Dedifferentiated amniotic fluid mesenchymal stem cell (primary cell): ENCODE measurements around the gene CDK11A.
A peak's percentile ranks its signal among the peaks of the same experiment; 100 is the strongest.

Source experiments
- DNase-seq: peaks from one replicate; pipeline ENCODE4 v3.0.0-alpha.2; 2016; ENCODE audit errors: extremely low spot score

Gene CDK11A

DNA sequence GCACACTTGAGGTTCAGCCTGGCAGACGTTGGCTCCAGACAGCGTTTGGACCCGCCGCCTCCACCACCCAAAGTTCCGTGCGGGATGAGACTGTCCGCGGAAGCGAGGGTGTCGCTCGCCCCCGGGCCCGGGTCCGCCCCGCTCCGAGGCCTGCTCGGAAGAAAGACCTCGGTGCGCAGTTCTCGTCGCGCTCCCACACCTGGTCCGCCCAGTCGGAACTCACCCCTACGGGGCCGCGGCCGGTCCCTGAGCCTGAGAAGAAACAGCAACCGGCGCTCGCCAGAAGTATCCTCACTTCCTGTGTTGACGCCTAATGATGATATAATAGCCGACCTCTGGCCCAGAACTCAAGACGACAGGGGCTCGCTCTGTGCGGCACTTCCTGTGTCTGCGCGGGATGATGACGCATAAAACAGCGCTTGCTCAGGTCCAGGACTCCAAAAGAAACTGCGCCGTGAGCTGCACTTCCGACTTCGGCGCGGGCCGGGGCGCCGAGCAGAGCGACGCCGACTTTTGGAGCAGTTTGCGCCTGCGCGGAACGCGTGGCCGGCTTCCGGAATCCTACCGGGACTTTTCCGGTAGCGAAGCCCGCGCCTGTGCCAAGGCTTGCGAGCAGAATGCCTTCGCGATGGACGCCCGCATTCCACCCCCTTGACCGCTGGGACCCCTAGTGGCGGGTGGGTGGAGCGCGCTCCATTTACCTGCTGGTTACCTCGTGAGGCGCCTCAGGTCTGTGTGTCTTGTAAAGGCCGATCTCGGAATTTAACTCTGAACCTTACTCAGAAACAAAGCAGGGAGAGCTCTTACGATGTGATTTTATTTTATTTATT, at the start of gene CDK11A:
CDK11A (minus strand) TSS at position 323 of the 830 bp plus-strand sequence. CDS start 1,539 bp downstream, outside the sequence.
- peak; percentile 98 for DNase-seq

DNA sequence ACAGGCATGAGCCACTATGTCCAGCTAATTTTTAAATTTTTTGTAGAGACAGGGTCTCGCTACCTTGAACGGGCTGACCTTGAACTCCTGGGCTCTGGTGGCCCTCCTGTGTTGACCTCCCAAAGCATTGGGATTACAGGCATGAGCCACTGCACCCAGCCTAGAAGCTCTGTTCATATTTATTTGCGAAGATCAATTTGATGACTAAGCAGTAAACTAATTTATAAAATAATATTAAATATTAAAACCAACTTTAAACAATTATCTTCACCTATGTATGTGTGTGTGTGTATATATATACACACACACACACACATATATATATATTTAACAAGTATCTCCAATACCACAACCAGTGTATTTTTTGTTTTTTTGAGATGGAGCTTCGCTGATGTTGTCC, 49.7 kb upstream of the CDK11A start:
- no peak for DNase-seq

DNA sequence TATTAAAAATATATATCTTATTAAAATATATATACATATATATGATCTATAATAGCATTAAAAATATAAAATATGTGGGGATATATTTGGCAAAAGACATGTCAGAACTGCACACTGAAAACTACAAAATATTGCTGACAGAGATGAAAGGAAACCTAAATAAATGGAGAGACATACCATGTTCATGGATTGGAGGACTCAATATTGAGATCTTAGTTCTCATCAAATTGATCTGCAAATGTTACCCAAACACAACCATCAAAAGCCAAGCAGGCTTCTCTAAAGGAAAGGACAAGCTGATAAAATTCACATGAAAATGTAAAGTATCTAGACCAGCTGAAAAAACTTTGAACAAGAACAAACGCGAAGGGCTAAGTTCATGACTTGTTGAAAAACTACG, 46.9 kb upstream of the CDK11A start:
- DNase-seq, result no peak

DNA sequence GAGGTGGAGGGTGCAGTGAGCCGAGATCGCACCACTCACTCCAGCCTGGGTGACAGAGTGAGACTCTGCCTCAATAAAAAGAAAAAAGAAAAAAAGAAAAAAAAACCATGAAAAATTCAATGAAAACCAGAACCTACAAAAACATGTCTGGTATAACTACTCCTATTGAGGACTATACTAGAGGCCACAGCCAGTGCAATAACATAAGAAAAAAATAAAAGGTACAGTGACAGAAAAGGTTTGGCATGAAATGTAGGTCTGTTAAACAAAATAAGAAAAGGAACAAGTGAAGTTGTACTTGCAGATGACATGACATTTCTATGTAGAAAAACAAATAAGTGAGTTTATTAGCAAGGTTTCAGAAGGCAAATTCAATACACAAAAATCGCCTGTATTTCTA, 45.9 kb upstream of the CDK11A start:
- no peak for DNase-seq

DNA sequence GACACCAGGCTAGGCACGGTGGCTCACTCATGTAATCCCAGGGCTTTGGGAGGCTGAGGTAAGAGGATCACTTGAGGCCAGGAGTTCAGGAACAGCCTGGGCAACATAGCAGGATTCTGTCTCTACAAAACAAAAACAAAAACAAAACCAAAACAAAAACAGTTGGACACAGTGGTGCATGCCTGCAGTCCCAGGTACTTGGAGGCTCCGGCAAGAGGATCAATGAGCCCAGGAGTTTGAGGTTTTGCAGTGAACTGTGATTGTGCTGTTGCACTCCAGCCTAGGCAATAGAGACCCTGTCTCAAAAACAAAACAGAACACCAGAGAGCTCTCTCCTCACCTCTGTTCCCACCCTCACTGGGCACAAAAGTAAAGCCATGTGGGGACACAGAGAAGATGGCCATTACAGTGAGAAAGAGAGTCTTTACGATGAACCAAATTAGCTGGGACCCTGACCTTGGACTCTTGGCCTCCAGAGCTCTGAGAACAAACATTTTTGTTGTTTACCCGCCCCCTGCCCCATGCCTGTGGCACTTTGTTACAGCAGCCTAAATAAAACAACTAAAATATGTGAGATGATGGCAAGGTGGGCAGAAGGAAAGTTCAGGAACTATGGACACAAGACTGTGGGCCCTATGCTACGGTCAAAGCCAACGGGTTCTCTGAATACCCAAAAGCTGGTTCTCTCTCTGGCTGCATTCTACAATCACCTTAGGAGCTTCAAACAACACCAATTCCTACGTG, 44.3 kb upstream of the CDK11A start:
- no peak for DNase-seq

DNA sequence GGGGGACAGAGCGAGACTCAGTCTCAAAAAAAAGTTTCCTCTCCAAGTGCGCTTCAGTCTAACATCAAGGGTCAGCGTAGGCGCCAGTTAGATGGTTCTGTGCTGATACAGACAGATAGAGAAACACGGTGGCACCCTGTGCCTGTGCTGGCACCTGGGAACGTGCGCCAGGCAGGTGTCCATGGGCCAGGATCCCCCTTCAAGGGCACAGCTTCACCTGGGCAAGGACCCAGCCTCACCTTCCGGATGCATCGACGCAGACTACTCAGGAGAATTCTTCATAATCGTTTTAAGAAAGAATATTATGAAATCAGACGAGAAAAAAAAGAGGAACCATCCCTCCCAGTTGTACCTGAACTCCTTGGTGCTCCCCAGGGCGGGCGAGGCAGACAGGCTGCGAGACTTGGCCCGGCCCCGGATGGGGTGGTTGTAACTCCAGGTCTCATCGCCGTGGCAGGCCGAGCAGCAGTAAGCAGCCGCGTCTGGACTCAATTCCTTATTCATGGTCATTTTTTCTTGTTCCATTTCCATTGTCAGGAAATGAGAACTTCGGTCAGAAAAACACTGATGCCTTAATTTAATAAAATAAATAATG, 40.8 kb upstream of the CDK11A start:
- DNase-seq, result no peak

DNA sequence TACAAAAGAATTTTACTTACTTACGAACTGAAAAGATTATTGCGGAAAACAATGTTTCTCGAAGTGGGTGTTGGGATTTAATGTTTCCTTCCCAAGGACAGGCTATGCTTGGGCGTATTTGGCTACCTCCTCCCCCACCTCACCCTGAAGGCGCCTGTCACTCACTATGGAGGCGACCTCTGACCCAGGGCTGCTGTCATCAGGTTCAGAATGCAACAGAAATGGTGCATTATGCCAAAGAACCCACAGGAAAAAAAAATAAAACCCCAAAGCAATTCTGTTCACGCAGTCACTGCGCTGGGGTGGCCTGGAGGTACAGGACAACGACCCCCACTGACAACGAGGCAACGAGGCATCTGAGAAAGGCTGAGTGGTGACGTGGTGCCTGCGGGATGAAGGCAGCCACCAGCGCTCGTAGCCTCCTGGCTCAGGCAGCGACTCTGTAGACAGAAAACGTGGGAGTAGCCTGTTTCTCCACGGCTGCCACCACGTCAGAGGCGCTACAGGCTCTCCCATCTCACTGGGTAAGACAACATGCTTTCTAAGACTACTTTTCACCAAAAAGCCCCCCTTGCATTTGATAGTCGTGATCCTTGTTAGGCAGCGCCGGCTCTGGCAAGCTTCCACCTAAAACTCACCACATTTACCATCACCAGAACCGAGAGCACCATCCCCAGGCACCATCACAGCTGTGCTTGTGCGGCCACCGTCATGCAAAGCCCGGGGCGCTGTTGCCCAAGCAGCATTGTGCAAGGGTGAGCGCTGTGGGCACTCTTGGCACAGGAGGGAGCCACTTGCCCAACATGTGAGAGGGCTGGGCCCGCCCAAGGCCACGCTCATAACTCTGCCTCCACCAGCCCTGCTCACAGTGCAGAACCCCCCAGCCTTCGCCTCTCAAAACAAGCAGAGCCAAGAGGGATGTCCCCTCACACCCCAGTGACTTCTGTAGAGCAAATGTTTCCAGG, 39.8 kb upstream of the CDK11A start:
- DNase-seq, result no peak

DNA sequence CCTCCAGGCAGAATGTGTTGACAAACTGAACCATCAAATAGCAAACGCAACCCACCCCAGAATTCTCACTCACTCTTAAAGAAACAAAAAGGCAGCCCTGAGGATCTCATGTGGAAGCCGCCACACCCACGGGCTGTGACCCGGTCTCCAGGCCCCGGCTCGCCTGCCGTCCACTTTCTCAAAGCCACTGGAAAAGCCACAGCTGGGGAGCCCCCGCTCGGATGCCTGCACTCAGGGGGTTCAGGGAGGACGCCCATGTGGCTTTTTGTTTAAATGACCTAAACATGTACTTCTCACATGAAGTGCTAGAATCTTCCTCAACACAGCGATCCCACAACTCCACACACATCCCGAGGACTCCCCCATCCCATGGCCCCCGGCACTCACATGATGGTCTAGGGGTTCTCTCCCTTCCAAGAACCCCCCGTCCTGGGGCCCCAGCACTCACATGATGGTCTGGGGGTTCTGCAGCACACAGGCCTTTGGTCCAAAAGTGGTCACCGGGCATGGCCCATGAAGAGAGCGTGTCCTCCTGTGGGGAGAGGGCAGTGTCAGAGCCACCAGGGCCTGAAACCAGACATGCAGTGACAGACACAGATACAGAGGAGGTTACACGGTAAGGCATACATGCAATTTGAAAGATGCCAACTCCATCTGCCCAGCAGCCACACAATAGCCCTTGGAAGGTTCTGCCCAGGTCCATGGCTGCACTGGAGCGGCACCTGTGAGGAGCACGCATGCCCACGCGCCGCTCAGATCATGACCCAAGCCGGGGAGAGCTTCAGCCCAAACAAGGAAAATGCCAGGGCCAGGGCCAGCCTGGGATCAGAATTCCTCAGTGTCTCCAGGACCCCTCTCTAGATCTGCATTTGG, 37.6 kb upstream of the CDK11A start:
- no peak for DNase-seq

DNA sequence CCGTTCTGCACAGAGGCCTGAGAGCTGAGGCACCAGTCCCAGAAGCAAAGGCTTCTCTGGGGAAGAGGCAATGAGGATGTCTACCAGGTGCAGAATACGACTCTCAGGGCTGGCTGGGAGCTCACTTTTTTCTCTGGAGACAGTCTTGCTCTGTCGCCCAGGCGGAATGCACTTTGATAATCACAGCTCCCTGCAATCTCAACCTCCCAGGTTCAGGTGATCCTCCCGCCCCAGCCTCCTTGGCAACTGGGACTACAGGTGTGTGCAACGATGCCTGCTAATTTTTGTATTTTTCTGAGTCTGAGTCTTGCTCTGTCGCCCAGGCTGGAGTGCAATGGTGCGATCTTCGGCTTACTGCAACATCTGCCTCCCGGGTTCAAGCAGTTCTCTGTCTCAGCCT, 36.6 kb upstream of the CDK11A start:
- DNase-seq, result no peak

DNA sequence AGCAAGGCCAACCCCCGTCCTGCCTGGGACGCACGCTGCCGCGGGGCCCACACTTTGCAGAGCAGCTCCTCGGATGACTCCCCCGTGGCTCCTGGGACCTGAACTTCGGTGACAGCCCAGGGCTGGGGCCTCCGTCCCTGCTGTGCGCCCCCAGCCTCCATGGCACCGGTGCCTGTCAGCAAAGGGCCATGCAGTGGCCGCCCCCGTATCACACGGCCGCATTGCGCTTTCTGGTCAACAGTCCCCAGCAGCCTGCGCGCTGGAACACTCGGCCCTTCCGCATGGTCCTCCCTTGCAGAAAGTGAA, 36.1 kb upstream of the CDK11A start:
- no peak for DNase-seq

DNA sequence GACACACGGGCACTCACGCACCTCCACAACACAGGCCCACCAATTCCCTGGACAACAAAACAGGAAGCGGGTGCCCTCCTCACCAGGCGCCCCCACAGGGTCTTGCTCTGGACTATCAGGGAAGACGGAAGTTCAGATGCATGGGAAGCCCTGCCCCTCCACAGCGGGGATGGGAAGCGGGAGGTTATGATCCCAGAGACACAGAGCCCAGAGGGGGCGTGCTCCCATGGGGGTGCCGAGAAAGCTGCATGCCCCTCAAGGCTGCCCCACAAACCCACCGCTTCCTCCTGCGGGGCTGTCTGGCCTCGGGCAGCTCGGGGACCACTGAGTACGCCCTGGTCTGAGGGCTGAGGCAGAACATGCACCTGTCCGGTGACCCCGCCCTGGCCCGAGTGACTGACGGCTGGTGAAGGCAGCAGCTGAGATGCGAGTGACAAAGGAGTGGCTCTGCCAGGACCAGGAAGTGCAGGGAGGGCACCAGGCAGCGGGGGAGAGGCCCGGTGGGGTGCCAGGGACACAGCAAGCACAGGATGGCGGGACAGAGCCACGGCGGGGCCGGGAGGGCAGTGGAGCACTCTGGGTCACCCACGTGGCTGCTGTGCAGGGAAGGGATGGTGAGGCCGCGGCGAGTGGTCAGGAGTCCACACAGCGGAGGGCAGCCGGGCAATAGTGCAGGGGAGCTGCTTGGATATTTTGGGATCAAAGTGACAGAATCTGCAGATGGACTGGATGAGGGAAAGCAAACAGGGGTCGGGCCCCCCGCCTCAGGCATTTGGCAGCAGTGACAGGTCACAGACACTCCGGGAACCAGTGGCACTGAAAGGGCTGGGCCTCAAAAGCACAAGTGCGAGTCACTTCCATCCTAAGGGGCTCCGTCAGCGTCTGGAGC, 35.5 kb upstream of the CDK11A start:
- DNase-seq, result no peak

DNA sequence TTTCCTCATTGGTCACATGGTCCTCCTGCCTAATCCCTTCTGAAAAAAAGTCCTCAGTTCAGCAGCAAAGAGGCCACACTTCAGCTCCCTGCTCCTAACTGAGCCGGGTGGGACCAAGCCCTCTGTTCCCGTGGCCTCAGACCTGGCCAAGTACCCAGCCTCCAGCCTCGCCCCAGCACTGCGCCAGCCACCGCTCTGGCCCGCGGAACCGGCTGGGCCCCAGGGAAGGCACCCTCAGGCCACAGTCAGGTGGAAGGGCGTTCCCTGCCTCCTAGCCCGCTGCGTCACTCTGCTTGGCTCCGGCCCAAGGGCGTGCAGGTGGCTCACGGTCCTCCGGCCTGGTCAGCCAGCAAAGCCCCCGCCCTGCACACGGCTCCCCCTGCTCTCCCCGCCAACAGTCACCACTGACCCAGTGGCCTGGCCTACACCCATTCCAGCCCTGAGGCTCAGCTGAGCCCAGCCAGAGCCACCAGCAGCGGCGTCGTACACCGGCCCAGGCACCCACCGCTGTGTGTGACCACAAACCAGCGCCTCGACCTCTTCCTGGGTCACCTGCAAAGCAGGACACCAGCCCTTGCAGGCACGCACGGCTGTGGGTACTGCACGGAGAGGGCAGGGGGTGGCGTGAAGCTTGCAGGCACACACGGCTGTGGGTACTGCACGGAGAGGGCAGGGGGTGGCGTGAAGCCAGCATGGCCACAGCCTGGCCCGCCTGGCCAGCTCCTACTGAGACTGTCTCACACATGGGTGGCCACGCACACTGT, 34.7 kb upstream of the CDK11A start:
- no peak for DNase-seq

DNA sequence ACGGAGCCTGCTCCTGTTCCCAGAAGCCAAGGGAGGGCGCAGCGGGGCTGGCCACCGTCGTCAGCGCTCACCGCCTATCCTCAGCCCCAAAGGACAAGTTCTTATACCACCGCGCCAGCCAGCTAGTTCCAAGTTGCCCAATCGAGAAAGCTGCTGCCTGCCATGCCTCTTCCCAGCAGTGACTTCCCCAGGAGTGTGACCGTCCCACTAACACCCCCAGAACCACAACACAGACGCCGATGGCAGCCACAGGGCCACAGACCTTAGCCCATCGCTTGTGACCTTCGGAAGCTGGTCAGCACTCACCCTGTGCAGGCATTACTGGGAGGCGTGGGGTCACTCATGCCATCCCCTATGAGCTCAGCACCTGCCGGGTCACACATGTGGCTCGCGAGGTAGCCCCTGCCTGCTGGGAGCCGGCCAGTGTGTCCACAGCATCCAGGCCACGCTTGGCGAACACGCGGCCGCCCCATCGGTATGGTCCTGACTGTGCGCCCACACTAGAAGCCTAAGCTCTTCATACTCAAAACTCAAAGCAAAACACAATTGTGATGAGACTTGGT, 34.0 kb upstream of the CDK11A start:
- DNase-seq, result no peak

DNA sequence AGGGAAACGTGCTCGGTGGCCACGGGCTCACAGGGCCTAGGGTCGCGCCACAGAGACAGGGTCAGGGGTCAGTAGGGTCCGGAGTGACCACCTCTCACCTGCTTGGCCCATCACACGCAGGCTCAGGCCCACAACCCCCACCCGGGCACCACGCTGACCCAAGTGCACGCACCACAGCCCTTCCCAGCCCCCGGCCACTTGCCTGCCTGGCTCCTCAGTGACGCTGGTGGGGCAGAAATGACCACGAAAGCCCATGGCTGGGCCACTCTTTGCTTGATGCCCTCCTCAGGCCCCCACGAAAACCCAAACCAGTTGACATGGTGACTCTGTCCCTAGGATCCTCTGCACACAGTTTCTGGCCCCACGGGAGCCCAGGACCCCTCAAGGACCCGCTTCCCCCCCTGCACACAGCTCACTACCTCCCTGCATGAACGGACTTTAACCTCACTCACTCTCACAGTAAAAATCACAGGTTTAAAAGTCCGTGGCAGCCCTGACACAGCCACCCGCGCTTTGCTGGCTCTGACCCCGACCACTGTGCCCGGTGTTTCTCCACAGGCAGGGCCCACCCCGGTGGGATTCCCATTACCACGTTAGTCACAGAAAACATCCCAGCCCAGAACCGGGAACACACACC, 33.4 kb upstream of the CDK11A start:
- DNase-seq, result no peak

DNA sequence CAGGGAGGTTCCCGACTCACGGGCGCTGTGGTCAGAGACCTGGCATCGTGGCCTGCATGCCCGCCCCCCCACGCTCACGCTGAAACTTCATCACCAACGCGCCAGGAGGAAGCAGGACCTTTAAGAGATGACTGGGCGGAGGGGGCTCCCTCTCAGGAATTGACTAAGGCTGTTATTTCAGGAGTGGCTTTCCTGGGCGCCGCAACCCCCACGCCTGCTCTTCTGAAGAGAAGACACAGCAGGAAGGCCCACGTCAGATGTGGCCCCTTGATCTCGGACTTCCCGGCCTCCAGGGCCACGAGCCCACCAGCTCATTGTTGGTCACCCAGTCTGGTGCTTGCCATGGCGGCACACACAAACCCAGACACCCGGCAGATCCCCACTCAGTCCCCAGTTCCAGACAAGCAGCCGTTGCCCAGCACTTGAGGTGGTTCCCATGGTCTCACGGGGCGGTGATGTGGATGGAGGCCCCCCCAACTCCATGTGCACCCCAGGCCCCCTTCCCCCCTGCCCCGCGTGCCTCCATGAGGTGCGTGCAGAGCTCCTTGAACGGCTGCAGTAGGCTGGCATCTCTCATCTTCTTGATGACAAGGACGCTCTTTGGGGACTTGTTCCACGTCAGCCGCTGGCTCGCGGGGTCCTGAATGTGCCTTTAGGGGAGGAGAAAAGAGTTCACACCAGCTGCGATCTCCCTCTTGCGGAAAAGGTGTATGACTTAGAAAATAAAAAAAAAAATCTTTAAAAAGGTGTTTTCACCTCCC, 32.7 kb upstream of the CDK11A start:
- no peak for DNase-seq

DNA sequence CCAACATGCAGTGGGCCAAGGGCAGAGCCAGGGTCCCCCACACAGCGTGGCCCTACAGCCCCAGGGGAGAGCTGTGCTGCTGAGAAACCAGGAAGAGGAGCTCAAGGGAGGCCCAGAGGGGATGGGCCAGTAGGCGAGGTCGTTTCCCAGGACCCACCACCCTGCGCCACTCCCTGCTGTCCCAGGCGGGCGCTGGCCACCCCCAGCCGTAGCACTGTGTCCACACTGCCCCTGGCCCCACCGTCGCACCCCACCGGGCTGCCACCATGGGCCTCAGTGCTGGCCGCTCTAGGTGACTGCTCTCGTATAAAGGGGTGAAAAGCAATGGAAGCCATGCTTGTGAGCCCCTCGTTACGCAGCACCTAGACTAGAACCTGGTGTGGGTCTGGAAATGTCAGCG, 31.7 kb upstream of the CDK11A start:
- DNase-seq, result no peak

DNA sequence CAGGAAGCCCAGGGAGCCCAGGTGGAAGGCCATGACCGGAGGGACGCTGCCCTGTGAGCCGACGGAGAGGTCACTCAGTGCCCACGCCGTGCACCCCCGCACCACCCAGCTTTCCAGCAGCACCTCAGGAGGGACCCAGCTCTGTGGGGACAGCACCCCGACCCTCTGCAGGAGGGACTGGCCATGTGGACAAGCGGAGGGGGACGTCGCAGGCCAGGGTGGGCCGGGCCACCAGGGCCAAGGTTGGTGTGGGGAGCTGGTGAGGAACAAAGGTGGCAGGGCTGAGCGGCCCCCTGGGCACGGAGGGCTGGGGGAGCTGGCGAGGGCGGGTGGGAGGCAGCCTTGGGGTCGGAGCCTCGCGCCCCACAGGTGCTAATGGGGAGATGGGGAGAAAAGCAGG, 31.3 kb upstream of the CDK11A start:
- no peak for DNase-seq
